GM12891 (cell line): Measurements from ENCODE around the gene DDX52.

Experiments used
- DNase-seq: peaks from one replicate; pipeline ENCODE4 v3.0.0; 2011; ENCODE audit warnings: low spot score; ENCODE audit not compliant: insufficient read length
- FAIRE-seq: peaks from 2 replicates; lab custom pipeline; 2011; peaks lifted over from hg19 to GRCh38; lab: Jason Lieb, UNC
- PAX5 ChIP-seq: IDR thresholded peaks from 2 replicates; pipeline ENCODE4 v1.6.1; 2011; ENCODE audit warnings: low read length, moderate library complexity, mild to moderate bottlenecking; ENCODE audit not compliant: insufficient read depth, severe bottlenecking
- POLR2A ChIP-seq: IDR thresholded peaks from 2 replicates; pipeline ENCODE4 v1.6.1; 2011; ENCODE audit warnings: low read depth, low read length, control low read depth
- POLR2AphosphoS5 ChIP-seq: IDR thresholded peaks from 2 replicates; pipeline ENCODE4 v1.6.1; 2011; ENCODE audit warnings: low read depth, low read length, control low read depth
- POU2F2 ChIP-seq: IDR thresholded peaks from 2 replicates; pipeline ENCODE4 v1.6.1; 2011; ENCODE audit warnings: low read depth, mild to moderate bottlenecking, control low read depth, low read length, moderate library complexity
- SPI1 ChIP-seq: IDR thresholded peaks from 2 replicates; pipeline ENCODE4 v1.6.1; 2011; ENCODE audit warnings: low read depth, low read length, control low read depth
- TAF1 ChIP-seq: IDR thresholded peaks from 2 replicates; pipeline ENCODE4 v1.6.1; 2011; ENCODE audit warnings: low read depth, low read length, control low read depth

DDX52 gene

GRCh38 chr17:37673386-37673785 is 30.1 kb upstream of the DDX52 start:
- no peak for TF ChIP-seq POLR2A
- no peak for TF ChIP-seq POLR2AphosphoS5
- no peak for TF ChIP-seq SPI1
- no peak for TF ChIP-seq POU2F2
- no peak for TF ChIP-seq TAF1
- TF ChIP-seq PAX5, result no peak
- DNase-seq (no peak), FAIRE-seq (no peak)

DNA sequence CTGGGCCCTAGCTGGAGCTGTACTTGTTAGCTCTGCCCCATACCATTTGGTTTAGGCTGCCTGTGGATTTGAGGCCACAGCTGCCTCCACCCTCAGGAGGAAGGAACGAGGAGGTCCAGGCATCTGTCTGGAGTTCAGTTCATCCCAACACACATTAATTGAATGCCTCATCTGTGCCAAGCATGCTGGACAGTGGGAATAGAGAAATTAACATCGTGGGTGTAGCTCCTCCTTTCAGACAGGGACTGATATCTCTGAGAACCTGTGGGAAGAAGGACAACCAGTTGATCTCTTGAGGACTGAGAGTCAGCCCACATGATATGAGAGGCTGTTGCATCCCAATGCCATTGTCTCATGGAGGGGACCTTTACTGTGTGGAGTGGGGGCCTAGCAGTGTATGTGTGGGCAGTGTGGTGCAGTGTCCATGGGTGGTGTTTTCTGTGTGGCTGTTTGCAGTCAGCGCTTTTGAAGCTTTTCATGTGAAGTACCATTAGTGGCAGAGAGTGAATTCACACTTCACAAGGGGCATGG is 29.4 kb upstream of the DDX52 start:
- FAIRE-seq (no peak), DNase-seq (no peak)
- no peak for TF ChIP-seq POLR2A
- TF ChIP-seq TAF1, result no peak
- TF ChIP-seq POLR2AphosphoS5, result no peak
- TF ChIP-seq POU2F2, result no peak
- TF ChIP-seq PAX5, result no peak

DNA sequence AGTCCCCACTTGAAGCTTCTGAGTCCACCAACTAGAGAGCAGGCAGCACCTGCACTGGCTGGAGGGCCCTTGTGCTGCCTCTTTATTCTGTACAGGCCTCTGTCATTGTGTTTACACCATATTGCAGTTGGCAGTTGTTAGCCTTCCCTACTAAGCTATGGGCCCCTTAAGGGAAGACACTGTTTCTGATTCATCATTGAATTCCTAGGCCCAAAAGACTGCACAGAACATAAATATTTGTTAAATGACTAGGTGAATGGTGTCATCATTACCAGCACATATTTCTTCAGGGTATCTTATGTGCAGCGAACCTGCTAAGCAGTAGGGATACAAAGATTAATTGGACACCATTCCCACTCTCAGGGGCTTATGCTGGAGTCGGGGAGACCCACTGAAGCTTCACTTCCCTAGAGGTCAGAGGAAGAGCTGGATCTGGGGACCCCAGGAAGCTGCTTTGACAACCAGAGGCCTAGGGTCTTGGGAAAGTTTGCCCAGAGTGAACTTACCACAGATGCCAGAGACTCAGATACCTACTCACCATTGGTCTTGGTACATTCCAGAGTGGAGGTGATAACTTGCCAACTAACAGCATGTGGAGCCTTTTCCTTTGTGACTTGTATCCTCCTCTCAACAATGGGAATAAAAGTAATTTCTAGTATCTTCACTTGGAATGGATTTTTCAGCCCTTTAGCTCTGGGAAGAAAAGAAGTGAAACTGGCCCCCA is 28.7 kb upstream of the DDX52 start:
- DNase-seq (no peak), FAIRE-seq (no peak)
- no peak for TF ChIP-seq POU2F2
- no peak for TF ChIP-seq PAX5
- no peak for TF ChIP-seq POLR2A
- no peak for TF ChIP-seq POLR2AphosphoS5
- no peak for TF ChIP-seq TAF1
- TF ChIP-seq SPI1, result no peak

DNA sequence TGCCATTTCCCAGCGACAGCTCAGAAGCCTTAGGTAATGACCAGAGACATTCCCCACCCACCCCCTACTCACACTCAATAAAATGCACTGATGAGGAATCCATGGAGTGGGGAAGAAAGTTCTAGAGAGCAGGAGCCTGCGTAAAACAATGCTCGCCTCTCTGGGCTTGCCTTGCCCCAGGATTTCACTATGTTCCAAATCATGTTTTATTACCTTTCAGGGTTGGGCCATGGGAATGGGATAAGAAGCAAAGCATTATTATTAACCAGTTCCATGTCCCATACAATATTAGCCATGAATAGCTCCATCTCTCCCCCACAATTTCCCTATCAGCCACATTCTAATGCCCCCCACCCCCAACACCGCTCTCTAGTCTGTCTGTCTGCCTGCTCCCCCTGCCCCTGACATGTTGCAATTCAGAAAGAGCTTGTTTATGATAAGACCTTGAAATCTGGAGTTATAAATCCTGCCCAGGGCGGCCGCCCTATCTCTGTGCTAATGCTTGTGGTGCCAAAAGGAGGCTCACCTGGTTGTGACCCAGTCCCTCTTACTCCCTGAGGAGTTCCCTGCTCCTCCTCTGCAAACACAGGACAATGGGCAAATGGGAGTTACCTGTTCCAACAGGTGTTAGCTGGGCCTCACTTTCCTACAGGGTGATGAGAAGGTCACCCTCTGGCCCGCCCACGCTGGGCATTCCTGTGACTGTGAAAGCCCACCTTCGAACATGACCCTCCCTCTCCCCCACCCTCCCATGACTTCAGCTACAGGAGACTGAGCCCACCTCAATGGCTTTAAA is 28.0 kb upstream of the DDX52 start:
- TF ChIP-seq SPI1 (no peak), POU2F2 (no peak), POLR2AphosphoS5 (no peak), TAF1 (no peak)
- FAIRE-seq (no peak), DNase-seq (no peak)

DNA sequence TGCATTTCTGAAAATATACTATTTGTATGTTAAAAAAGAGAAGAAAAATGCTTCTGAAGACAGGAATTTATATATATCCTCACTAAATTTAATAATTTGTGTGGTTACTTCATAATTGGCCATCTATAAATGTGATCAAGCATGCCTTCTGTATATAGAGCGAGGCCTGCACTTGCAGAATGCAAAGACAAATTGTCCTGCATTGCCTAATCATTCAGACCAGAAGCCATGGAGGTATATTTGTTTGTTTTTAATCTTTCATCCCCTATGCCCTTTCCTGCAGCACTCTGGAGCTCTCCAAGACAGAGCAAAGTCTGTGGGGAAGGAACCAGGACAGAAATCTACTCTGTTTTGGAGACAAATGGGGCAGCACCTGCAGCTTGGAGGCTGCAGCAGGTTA is 23.8 kb upstream of the DDX52 start:
- FAIRE-seq, result no peak
- no peak for TF ChIP-seq PAX5
- no peak for TF ChIP-seq POLR2AphosphoS5
- DNase-seq, result no peak

- no peak for DNase-seq
- TF ChIP-seq POLR2A, result no peak
- FAIRE-seq, result no peak
These were observed 21.0 kb upstream of the DDX52 start for GRCh38 chr17:37664214-37664613.

GRCh38 chr17:37662353-37662752 is 19.1 kb upstream of the DDX52 start:
- DNase-seq (no peak), FAIRE-seq (no peak)
- TF ChIP-seq POU2F2, result no peak
- TF ChIP-seq PAX5, result no peak
- no peak for TF ChIP-seq TAF1
- no peak for TF ChIP-seq SPI1

- no peak for DNase-seq
- FAIRE-seq, result no peak
- TF ChIP-seq SPI1, result no peak
- no peak for TF ChIP-seq PAX5
- no peak for TF ChIP-seq TAF1
- no peak for TF ChIP-seq POU2F2
- no peak for TF ChIP-seq POLR2AphosphoS5
- no peak for TF ChIP-seq POLR2A
These were observed 18.3 kb upstream of the DDX52 start for GRCh38 chr17:37661400-37662014.

GRCh38 chr17:37659925-37660324 is 16.7 kb upstream of the DDX52 start:
- no peak for TF ChIP-seq SPI1
- TF ChIP-seq POU2F2, result no peak
- TF ChIP-seq POLR2A, result no peak
- TF ChIP-seq PAX5, result no peak
- TF ChIP-seq TAF1, result no peak
- TF ChIP-seq POLR2AphosphoS5, result no peak
- DNase-seq (no peak), FAIRE-seq (no peak)

GRCh38 chr17:37657202-37657601 is 14.0 kb upstream of the DDX52 start:
- TF ChIP-seq TAF1 (no peak), SPI1 (no peak), POU2F2 (no peak), POLR2AphosphoS5 (no peak)
- no peak for FAIRE-seq
- no peak for DNase-seq
